GM19351 (cell line): ENCODE data around the gene SH3BGRL3.
A peak's percentile ranks its signal among the peaks of the same experiment; 100 is the strongest.
"Not testable (repeated sequence)": the region's sequence is repeated elsewhere in the genome, so short reads cannot be mapped to it uniquely, and the experiment has no call there.

Source experiments
- ATAC-seq: cut with Tn5 transposase; IDR thresholded peaks from one replicate; pipeline ENCODE4 v1.9.1; 2021; ENCODE audit warnings: mild to moderate bottlenecking, moderate library complexity; ENCODE audit not compliant: unreplicated experiment

SH3BGRL3 gene

DNA sequence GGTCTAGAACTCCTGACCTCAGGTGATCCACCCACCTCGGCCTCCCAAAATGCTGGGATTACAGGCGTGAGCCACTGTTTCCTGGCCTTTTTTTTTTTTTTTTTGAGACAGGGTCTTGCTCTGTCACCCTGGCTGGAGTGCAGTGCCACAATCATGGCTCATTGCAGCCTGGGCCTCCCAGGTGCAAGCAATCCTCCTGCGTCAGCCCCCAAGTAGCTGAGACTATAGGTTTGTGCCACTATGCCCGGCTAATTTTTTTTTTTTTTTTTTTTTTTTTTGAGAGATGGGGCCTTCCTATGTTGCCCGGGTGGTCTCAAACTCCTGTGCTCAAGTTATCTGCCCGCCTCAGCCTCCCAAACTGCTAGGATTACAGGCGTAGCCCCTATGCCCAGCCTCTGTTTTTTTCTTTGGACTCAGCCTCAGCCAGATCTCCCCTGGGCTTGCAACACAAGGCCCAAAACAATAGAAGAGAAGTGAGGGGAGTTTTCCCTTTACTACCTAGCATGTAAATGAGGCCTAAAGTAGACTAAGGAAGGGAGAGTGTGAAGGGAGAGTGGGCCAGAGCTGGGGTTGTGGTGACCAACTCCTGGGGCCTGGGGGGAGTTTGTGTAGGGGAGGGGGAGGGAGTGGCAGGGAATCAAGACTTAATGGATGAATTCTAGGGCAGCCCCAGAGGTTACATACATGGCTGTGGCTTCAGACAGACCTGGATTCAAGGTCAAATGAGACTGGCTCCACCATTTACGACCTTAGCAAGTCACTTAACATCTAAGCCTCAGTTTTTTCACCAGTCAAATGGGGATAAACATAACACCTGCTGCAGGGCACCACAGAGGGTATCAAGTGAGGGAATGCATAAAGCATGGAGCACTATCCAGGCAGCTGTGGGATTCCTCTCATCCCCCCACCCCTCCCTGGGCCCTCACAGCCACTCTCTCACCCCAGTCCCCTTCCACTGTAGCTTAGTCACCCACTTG is 36.3 kb downstream of the SH3BGRL3 start:
- ATAC-seq: no peak

GRCh38 chr1:26317146-26317545 is 37.3 kb downstream of the SH3BGRL3 start:
- no peak for ATAC-seq

DNA sequence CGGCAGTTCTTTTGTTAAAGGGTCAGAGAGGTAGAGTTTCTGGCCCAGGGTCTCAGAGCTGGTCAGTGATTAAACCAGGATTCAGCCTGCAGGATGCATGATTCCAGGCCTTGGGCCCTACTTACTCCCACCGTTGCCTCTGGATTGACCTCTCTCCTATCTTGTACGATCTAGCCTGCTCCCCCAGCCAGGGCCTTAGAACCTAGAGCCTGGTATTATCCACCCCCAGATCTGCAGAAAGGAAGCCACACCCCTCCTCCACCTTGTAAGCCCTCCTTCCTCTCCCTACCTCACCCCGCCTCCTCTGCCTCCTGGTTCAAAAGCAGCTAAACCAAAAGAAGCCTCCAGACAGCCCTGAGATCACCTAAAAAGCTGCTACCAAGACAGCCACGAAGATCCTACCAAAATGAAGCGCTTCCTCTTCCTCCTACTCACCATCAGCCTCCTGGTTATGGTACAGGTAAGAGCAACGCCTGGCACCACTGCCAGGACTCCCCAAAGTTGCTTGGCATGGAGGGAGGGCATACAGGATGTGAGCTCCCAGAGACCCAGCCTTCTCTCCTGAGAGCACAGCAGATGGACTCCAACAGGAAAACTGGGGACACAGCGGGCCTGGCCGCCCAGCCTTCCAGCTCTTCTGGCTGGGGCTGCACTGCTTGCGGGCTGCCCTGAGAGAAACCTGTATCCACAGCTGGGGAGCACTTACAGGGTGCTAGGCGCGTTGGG is 37.9 kb downstream of the SH3BGRL3 start, which contains the start of gene CD52:
CD52 (plus strand) TSS at position 347 of the 726 bp plus-strand sequence; CDS start at position 407, 60 bp downstream.
- ATAC-seq: peak; percentile 47

DNA sequence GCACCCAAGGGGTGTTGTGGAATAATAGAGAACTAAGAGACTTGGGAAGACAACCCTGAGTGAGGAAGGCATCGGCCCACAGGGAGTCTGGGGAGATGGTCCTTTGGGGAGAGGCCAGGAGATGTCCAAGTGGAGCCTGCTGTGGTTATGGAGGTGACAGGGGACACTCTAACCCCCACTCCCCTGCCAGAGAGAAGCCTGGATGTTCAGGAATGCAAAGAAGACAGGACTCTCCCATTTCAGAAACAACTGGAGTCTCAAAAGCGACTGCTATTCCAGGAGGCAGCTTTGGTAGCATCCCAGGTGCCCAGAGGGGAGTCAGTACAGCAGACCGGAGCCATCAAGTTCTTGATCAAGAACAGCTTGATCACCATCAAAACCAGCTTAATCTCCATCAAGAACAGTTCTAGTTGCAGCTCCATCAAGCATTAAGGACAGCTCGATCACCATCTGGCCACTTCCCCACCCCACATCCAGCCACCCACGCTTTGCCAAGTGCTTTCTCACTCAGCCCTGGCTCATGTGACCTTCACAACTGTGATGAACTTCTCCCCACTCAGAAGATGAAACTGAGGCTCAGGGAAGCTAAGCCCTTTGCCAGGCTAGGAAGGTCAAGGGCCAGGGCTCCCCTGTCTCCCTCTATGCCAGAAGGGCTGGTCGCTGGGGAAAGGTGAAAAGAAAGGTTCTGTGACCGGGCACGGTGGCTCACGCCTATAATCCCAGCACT is 38.6 kb downstream of the SH3BGRL3 start:
- no peak for ATAC-seq

DNA sequence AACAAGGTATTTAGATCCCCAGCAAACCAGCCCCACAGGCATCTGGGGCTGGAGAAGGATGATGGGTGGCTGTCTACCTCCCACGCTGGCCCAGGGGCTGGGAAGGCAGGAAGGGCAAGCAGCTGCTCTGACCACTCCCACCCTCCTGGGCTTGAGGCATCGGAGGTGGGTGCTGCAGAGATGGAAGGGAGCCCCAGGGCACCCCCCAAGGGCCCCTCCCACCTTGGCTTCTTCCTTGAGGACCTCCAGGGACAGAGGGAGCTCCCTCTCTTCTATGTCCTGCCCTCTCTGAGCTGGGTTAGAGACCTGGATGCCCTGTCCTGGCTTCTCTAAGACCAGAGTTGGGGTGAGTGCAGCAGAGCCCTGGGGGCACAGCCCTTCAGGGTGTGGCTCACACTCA is 41.0 kb downstream of the SH3BGRL3 start:
- ATAC-seq: no peak

GRCh38 chr1:26321315-26322041 is 41.6 kb downstream of the SH3BGRL3 start:
- peak; percentile 46 for ATAC-seq

DNA sequence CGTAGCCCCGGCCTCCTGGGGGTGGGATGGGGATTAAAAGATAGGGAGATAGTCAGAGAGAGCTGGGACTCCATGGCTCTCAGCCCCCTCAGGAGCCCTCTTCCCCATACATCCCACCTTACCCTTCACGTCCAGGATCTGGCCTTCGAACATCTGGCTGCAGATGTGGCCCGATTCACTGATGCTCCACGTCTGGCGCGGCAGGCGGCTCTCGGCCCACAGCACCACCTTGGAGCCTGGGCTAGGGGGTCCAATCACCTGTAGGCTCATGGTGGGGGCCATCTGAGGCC is 42.1 kb downstream of the SH3BGRL3 start:
- no peak for ATAC-seq

- ATAC-seq: no peak
These were observed 43.5 kb downstream of the SH3BGRL3 start for GRCh38 chr1:26323382-26323781.

DNA sequence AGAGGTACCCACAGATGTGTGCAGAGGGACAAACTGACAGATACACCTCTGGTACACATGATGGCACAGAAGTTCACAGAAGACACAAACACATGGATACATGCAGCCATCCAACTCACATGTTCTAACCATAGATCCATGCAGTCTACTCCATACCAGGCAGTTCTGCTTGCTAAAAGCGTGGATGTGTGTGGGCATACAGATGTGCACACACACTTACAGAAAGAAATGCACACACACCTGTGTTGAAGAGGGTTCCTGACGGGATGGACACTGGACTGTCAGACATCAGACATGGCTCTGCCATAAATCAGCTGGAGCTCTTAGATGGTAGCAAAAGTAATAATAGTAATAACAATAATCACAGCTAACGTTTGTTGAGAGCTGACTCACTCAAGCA is 44.7 kb downstream of the SH3BGRL3 start:
- ATAC-seq: no peak

DNA sequence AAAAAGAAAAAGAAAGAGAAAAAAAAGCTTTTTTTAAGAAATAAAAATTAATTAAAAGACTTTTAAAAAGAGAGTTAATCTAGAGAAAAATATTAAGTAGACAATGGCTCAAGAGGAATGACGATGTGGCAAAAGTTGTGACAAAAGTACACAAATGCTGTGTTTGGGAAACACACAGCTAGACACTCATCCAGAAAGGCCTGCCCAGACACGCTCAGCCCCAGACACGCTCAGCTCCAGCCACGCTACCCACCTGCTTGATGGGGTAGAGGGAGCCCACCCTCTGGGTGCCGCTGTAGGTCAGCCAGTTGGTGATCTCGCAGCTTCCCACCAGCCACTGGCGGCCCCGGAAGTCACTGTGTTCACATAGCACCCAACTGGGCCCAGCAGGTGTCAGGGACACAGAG is 48.1 kb downstream of the SH3BGRL3 start:
- ATAC-seq: no peak

DNA sequence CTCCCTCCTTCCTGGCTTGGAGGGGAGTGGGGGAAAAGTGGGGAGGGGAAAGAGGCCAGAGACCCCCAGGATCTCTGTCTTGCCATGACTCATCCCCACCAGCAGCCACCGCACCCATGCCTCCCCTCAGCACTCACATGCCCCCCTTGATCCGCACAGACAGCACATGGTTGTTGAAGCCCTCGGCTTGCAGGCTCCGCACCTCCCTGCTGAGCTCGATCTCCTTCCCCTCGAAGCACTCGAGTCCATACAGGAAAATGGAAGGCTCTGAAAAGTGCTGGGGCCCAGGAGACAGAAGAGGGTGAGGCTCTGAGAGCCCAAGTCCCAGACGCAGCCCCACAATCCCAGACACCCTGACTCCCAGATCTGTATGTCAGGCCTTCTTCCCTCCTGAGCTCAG is 48.7 kb downstream of the SH3BGRL3 start:
- no peak for ATAC-seq

GRCh38 chr1:26329380-26329779 is 49.5 kb downstream of the SH3BGRL3 start:
- not testable (repeated sequence) for ATAC-seq

DNA sequence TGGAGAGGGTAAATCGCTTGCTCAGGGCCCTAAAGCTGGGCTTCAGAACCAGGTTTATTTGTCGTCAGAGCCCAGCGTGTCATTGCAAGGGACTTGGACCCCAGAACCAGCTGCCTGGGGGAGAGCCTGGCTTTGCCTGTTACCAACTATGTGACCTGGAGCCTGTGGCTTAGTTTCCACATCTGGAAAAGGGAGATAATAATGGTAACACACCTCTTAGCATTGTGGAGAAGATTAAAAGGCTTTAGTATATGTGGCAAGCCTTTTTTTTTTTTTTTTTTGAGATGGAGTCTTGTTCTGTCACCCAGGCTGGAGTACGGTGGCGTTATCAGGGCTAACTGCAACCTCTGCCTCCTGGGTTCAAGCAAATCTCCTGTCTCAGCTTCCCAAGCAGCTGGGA is 50.4 kb downstream of the SH3BGRL3 start:
- ATAC-seq: no peak
